Measurements from ENCODE around the gene RARG. TPM values are rescaled to one million over a fixed set of nuclear protein-coding genes. Genes with fewer than 3 reads are reported as not detected.

Gene RARG
- total RNA-seq, 2 experiments from 2014 or later: 19.7 to 20.3 TPM

GRCh38 chr12:53174881-53175491 lies 57.0 kb downstream of the RARG start:
- DNase-seq: no peak
- ChIA-PET CTCF (interaction anchor here (0.6 to 17.7 kb wide), 8 partner anchors 14 to 302 kb away, joined by 3 to 199 read pairs (median 3); no protein-coding TSS in a partner anchor), POLR2A (interaction anchor here (1.4 kb wide), 1 partner anchor 19 kb away, joined by 5 read pairs; no protein-coding TSS in a partner anchor)
- Mint-ChIP-seq H3K27ac (no peak overlapping the region), H3K9me3 (no peaks in the 10 kb centered on the region), H3K4me3 (no peak overlapping the region), H3K4me1 (ENCODE audit: low read depth) (peaks cover 13% of the 10 kb centered on the region), H3K36me3 (ENCODE audit: low read depth) (no peaks in the 10 kb centered on the region), H3K27me3 (no peaks in the 10 kb centered on the region)
- intact Hi-C loops (cut with micrococcal nuclease): no loop called here
- no peak for ATAC-seq
- TF ChIP-seq CTCF (IDR thresholded peaks at IDR 0.05): no peak

- no peak for TF ChIP-seq CTCF (IDR thresholded peaks at IDR 0.05)
- H3K9me3 Mint-ChIP-seq: no peaks in the 10 kb centered on the region
- intact Hi-C loops (cut with micrococcal nuclease): no loop called here
- H3K27ac Mint-ChIP-seq: no peak overlapping the region
- ATAC-seq (no peak), DNase-seq (no peak)
- CTCF ChIA-PET: interaction anchor here (1.1 to 4.1 kb wide), 3 partner anchors 13 to 41 kb away, joined by 3 to 28 read pairs (median 4); no protein-coding TSS in a partner anchor
- POLR2A ChIA-PET: interaction anchor here (0.6 to 1.1 kb wide), 2 partner anchors 17 to 223 kb away, joined by 3 to 4 read pairs; no protein-coding TSS in a partner anchor
- H3K4me3 Mint-ChIP-seq: no peak overlapping the region
- H3K4me1 Mint-ChIP-seq (ENCODE audit: low read depth): peaks cover 3% of the 10 kb centered on the region
- no peaks in the 10 kb centered on the region for H3K27me3 Mint-ChIP-seq
- peaks cover 1% of the 10 kb centered on the region for H3K36me3 Mint-ChIP-seq (ENCODE audit: low read depth)
Measured at GRCh38 chr12:53173085-53173715, 58.8 kb downstream of the RARG start.

- ChIA-PET CTCF (interaction anchor here (1.2 to 4.1 kb wide), 4 partner anchors 8 to 106 kb away, joined by 3 to 28 read pairs (median 4); partner anchors contain the start of genes CSAD and ZNF740), POLR2A (no interaction called here)
- no peak for TF ChIP-seq CTCF (IDR thresholded peaks at IDR 0.05)
- intact Hi-C loops (cut with micrococcal nuclease): no loop called here
- Mint-ChIP-seq H3K27me3 (no peaks in the 10 kb centered on the region), H3K4me1 (ENCODE audit: low read depth) (peaks cover 3% of the 10 kb centered on the region), H3K9me3 (no peaks in the 10 kb centered on the region), H3K27ac (no peak overlapping the region), H3K4me3 (no peak overlapping the region), H3K36me3 (ENCODE audit: low read depth) (peaks cover 1% of the 10 kb centered on the region)
- no peak for DNase-seq
- ATAC-seq: no peak
Measured at GRCh38 chr12:53172352-53172751, 59.7 kb downstream of the RARG start.

GRCh38 chr12:53171725-53172329 lies 60.2 kb downstream of the RARG start:
- no peaks in the 10 kb centered on the region for H3K9me3 Mint-ChIP-seq
- H3K4me3 Mint-ChIP-seq: no peak overlapping the region
- ChIA-PET POLR2A (interaction anchor here (1.0 kb wide), 1 partner anchor 150 kb away, joined by 3 read pairs; no protein-coding TSS in a partner anchor), CTCF (interaction anchor here (1.2 to 4.1 kb wide), 4 partner anchors 9 to 106 kb away, joined by 3 to 28 read pairs (median 4); partner anchors contain the start of genes CSAD and ZNF740)
- intact Hi-C loops (cut with micrococcal nuclease): no loop called here
- H3K36me3 Mint-ChIP-seq (ENCODE audit: low read depth): peaks cover 1% of the 10 kb centered on the region
- ATAC-seq (no peak), DNase-seq (no peak)
- no peak overlapping the region for H3K27ac Mint-ChIP-seq
- TF ChIP-seq CTCF (IDR thresholded peaks at IDR 0.05): no peak
- no peaks in the 10 kb centered on the region for H3K27me3 Mint-ChIP-seq
- peaks cover 4% of the 10 kb centered on the region for H3K4me1 Mint-ChIP-seq (ENCODE audit: low read depth)
